Sigmoid colon (tissue), 7 donors: Measurements from ENCODE around the gene ARHGAP15. TPM values are rescaled to one million over a fixed set of nuclear protein-coding genes. Genes with fewer than 3 reads are reported as not detected.
A peak's percentile ranks its signal among the peaks of the same experiment; 100 is the strongest.

Source experiments
- DNase-seq: peaks from one replicate; pipeline ENCODE4 v3.0.0-alpha.2; 2019
- H3K27ac ChIP-seq, 4 donors: fragments of 200-600 bp; sonication (generic); one replicate each; pipeline ENCODE4 v1.5.1; 2016 to 2019; ENCODE audit warnings: mild to moderate bottlenecking in 1 of 4
- H3K27me3 ChIP-seq, 3 donors: fragments of 200-600 bp; sonication (generic); one replicate each; pipeline ENCODE4 v1.5.1; 2019; ENCODE audit warnings: mild to moderate bottlenecking in 1 of 3
- H3K36me3 ChIP-seq, 4 donors: fragments of 200-600 bp; sonication (generic); one replicate each; pipeline ENCODE4 v1.5.1; 2016 to 2019
- H3K4me1 ChIP-seq, 4 donors: fragments of 200-600 bp; sonication (generic); one replicate each; pipeline ENCODE4 v1.5.1; 2017 to 2019
- H3K4me3 ChIP-seq, 4 donors: fragments of 200-600 bp; sonication (generic); one replicate each; pipeline ENCODE4 v1.5.1; 2017 to 2019; ENCODE audit warnings: mild to moderate bottlenecking in 2 of 4, moderate library complexity in 1 of 4
- H3K9me3 ChIP-seq, 4 donors: fragments of 200-600 bp in 3 of 4; sonication (generic) in 3 of 4; one replicate each; pipeline versions ENCODE4 v1.5.1 to v1.6.1; 2013 to 2019
- CTCF ChIP-seq, 4 experiments: fragments of 450-650 bp in 3 of 4; fragments of 200-600 bp in 1 of 4; IDR thresholded peaks; one replicate each; pipeline ENCODE4 v1.5.1; 2016 to 2019; ENCODE audit warnings: antibody characterized with exemption in 4 of 4, mild to moderate bottlenecking in 3 of 4, moderate library complexity in 2 of 4
- EP300 ChIP-seq, 4 donors: sonication (generic); formaldehyde crosslinking; IDR thresholded peaks; one replicate each; pipeline ENCODE4 v1.6.1; 2017; ENCODE audit warnings: antibody characterized with exemption in 4 of 4
- POLR2A ChIP-seq, 2 donors: fragments of 450-650 bp; IDR thresholded peaks; one replicate each; pipeline ENCODE4 v1.6.1; 2016; ENCODE audit warnings: antibody characterized with exemption in 2 of 2, mild to moderate bottlenecking in 2 of 2, moderate library complexity in 2 of 2
- POLR2AphosphoS5 ChIP-seq, 4 donors: sonication (generic); formaldehyde crosslinking; IDR thresholded peaks; one replicate each; pipeline ENCODE4 v1.6.1; 2017; ENCODE audit warnings: antibody characterized with exemption in 4 of 4
- WGBS, 2 donors: extraction: QIAGEN DNeasy Blood & Tissue Kit; methylation state at CpG; one replicate each; pipeline ENCODE4 v1.1.7; 2013; 5-methylcytosine and 5-hydroxymethylcytosine counted together
- intact Hi-C: fragments of 100-400 bp; cut with DNase I; formaldehyde crosslinking; loops from one replicate; pipeline ENCODE4 v1.15.1; 2023
- polyA plus RNA-seq, 3 donors: library from polyadenylated mRNA; stranded (reverse); fragments of 200-250 nt; gene quantifications; one replicate each; pipeline ENCODE4 v1.2.3, GENCODE V29; 2013
- total RNA-seq, 4 donors: library from RNA; depleted of rRNA; stranded (reverse); fragments of >200 nt; gene quantifications; one replicate each; pipeline ENCODE4 v1.1.0, GENCODE V29; 2016
- donor health status: healthy with polysubstance abuse.
- donor health status: Bipolar disorder and iron deficiency.
- donor health status: healthy.

ARHGAP15 gene
- total and polyA plus RNA-seq, 7 donors, result 3.7 to 16.4 (median 6.0) TPM

GRCh38 chr2:143480086-143480485 lies 350.9 kb downstream of the ARHGAP15 start:
- H3K36me3 ChIP-seq, result no peaks in the 10 kb centered on the region
- H3K9me3 ChIP-seq, result no peaks in the 10 kb centered on the region
- no peak for DNase-seq
- WGBS, 2 donors, result 62 to 83% methylated on average over 2 of the region's 2 CpGs
- peak overlapping the region; percentile 2 to 58 (median 56) for H3K27ac ChIP-seq
- intact Hi-C loops, result no loop called here
- TF ChIP-seq CTCF (IDR thresholded peaks at IDR 0.05), result no peak
- TF ChIP-seq POLR2AphosphoS5 (IDR thresholded peaks at IDR 0.05), result no peak
- no peak for TF ChIP-seq POLR2A (IDR thresholded peaks at IDR 0.05)
- TF ChIP-seq EP300 (IDR thresholded peaks at IDR 0.05), result no peak
- H3K4me1 ChIP-seq, result peaks cover 0 to 3% (median 0%) of the 10 kb centered on the region in 4 donors
- no peak overlapping the region for H3K4me3 ChIP-seq
- no peaks in the 10 kb centered on the region for H3K27me3 ChIP-seq

- H3K4me3 ChIP-seq, result no peak overlapping the region
- WGBS, 2 donors, result 54 to 68% methylated on average over 2 of the region's 2 CpGs
- H3K27ac ChIP-seq, result peak overlapping the region; percentile 2 to 58 (median 56)
- H3K9me3 ChIP-seq, result no peaks in the 10 kb centered on the region
- TF ChIP-seq POLR2A (IDR thresholded peaks at IDR 0.05) (no peak), EP300 (IDR thresholded peaks at IDR 0.05) (no peak)
- H3K4me1 ChIP-seq, result no peaks in the 10 kb centered on the region
- DNase-seq, result no peak
- intact Hi-C loops, result no loop called here
- no peaks in the 10 kb centered on the region for H3K36me3 ChIP-seq
- H3K27me3 ChIP-seq, result no peaks in the 10 kb centered on the region
These were observed 351.5 kb downstream of the ARHGAP15 start for GRCh38 chr2:143480601-143481236.

- no peak for DNase-seq
These were observed 352.0 kb downstream of the ARHGAP15 start for GRCh38 chr2:143481237-143481623.

GRCh38 chr2:143481733-143482132 lies 352.5 kb downstream of the ARHGAP15 start:
- TF ChIP-seq CTCF (IDR thresholded peaks at IDR 0.05) (no peak), EP300 (IDR thresholded peaks at IDR 0.05) (no peak), POLR2AphosphoS5 (IDR thresholded peaks at IDR 0.05) (no peak), POLR2A (IDR thresholded peaks at IDR 0.05) (no peak)
- no peaks in the 10 kb centered on the region for H3K36me3 ChIP-seq
- no peak for DNase-seq
- intact Hi-C loops, result no loop called here
- no peaks in the 10 kb centered on the region for H3K9me3 ChIP-seq
- no peaks in the 10 kb centered on the region for H3K4me1 ChIP-seq
- no peak overlapping the region for H3K4me3 ChIP-seq
- peak overlapping the region; percentile 2 to 58 (median 56) for H3K27ac ChIP-seq
- no peaks in the 10 kb centered on the region for H3K27me3 ChIP-seq

More at GRCh38 chr2:143481237-143481623, 352.0 kb downstream of the ARHGAP15 start:
- H3K4me1 ChIP-seq, result no peaks in the 10 kb centered on the region
- H3K27me3 ChIP-seq, result no peaks in the 10 kb centered on the region
- 68 to 70% methylated on average over 6 of the region's 6 CpGs for WGBS, 2 donors
- peak overlapping the region; percentile 2 to 58 (median 56) for H3K27ac ChIP-seq
- H3K36me3 ChIP-seq, result no peaks in the 10 kb centered on the region
- intact Hi-C loops, result no loop called here
- no peaks in the 10 kb centered on the region for H3K9me3 ChIP-seq
- no peak overlapping the region for H3K4me3 ChIP-seq
- no peak for TF ChIP-seq EP300 (IDR thresholded peaks at IDR 0.05)
- no peak for TF ChIP-seq CTCF (IDR thresholded peaks at IDR 0.05)
- no peak for TF ChIP-seq POLR2A (IDR thresholded peaks at IDR 0.05)
- no peak for TF ChIP-seq POLR2AphosphoS5 (IDR thresholded peaks at IDR 0.05)

DNA sequence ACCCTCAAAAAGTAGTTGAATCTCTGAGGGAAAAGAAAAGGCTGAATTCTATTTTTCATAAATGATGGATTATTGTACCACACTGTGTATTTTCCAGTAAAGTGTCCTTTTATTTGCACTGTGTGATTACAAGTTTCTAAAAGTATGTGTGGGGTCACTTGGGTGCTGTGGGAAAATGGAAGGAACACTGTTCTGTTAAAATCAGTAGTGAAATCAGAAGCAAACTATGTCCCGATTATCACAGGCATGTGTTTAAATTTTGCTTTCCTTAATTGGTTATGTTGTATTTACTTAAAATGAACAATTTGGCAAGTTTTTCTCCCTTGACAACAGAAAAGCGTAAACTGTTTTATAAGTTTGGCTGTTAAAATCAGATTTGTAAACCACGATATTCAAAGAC lies 353.1 kb downstream of the ARHGAP15 start:
- H3K4me1 ChIP-seq, result no peaks in the 10 kb centered on the region
- intact Hi-C loops, result no loop called here
- no peaks in the 10 kb centered on the region for H3K36me3 ChIP-seq
- no peaks in the 10 kb centered on the region for H3K27me3 ChIP-seq
- no peak for DNase-seq
- no peak for TF ChIP-seq POLR2A (IDR thresholded peaks at IDR 0.05)
- peak in 3 of 4 donors; percentile 7 to 22 (median 11) for TF ChIP-seq POLR2AphosphoS5 (IDR thresholded peaks at IDR 0.05)
- H3K27ac ChIP-seq, result peak overlapping the region; percentile 2 to 58 (median 56)
- H3K9me3 ChIP-seq, result no peaks in the 10 kb centered on the region
- WGBS, 2 donors, result 34 to 62% methylated on average over 3 of the region's 3 CpGs
- H3K4me3 ChIP-seq, result no peak overlapping the region

- Histone ChIP-seq H3K27me3 (no peaks in the 10 kb centered on the region), H3K36me3 (no peaks in the 10 kb centered on the region), H3K27ac (peak overlapping the region; percentile 2 to 58 (median 56)), H3K9me3 (no peaks in the 10 kb centered on the region), H3K4me1 (no peaks in the 10 kb centered on the region), H3K4me3 (no peak overlapping the region)
- intact Hi-C loops, result no loop called here
- no peak for TF ChIP-seq POLR2A (IDR thresholded peaks at IDR 0.05)
- peak in 2 of 4 donors; percentile 27 to 59 for TF ChIP-seq POLR2AphosphoS5 (IDR thresholded peaks at IDR 0.05)
- no peak for DNase-seq
- 53 to 60% methylated on average over 4 of the region's 4 CpGs for WGBS, 2 donors
These were observed 353.6 kb downstream of the ARHGAP15 start for GRCh38 chr2:143482771-143483170.
